Stimulated activated CD4-positive, alpha-beta T cell treated with anti-CD3 and anti-CD28 coated beads, Interleukin-1b, Interleukin-23, amount 100 ng/mL, for 48 hours (primary cell): Measurements from ENCODE around the gene AEBP2.

Experiments used
- DNase-seq: peaks from one replicate; pipeline ENCODE4 v3.0.0-alpha.2; 2020

AEBP2 gene

GRCh38 chr12:19515179-19515578, 75.9 kb downstream of the AEBP2 start:
- DNase-seq, result no peak

DNA sequence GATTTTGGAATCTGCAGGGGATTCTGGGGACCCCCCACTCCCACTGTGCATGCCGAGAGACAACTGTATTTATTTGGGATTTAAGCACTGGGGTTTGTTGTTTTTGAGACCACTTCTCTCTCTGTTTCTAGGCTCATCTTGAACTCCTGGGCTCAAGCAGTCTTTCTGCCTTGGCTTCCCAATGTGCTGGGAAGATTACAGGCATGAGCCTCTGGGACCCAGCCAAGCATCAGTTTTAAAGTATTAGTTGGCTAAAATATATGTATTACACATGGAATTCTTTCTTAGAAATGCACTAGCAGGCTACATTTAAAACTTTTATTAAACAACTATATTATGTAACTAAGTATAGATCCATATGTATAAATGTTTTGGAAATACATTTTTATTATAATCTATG, 78.3 kb downstream of the AEBP2 start:
- DNase-seq, result no peak

DNA sequence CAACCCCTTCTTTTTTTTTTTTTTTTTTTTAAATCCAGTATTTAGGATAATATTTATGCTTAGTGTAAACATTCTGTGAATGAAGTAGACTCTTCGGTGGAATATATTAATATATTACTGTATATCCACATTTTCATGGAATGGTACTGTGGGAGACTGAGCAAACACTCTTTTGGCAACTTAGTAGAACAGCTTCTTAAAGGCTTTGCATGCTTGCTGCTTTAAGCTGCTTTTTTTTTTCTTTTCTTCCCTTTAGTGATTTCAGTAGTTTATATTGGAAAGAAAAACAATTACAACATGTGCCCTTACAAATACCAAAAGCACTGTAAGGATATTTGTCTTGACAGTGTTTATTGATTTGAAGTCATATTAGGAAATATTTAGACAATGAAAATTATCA, 78.9 kb downstream of the AEBP2 start:
- no peak for DNase-seq

- DNase-seq, result no peak
These were observed 81.5 kb downstream of the AEBP2 start for GRCh38 chr12:19520646-19521415.

- DNase-seq, result no peak
These were observed 86.0 kb downstream of the AEBP2 start for GRCh38 chr12:19525274-19525673.

GRCh38 chr12:19527866-19528265, 88.6 kb downstream of the AEBP2 start:
- DNase-seq, result no peak

DNA sequence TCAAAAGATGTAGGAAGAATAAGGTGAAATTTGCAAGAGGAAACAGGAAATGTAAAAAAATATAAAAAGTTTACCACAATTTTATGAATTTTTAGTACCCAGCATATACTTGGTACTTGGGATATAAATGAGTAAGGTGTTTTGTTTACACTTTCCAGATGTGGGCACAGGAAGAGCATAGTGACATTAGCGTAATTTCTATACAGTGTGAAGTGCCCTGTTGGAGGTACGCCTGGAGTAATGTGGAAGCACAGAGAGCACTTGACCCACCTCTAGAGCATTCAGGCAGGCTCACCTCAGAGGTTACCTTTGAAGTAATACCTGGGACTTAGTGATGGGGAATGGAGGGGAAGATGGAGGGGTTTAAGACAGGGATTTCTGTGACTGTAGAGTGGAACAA, 89.5 kb downstream of the AEBP2 start:
- no peak for DNase-seq

DNA sequence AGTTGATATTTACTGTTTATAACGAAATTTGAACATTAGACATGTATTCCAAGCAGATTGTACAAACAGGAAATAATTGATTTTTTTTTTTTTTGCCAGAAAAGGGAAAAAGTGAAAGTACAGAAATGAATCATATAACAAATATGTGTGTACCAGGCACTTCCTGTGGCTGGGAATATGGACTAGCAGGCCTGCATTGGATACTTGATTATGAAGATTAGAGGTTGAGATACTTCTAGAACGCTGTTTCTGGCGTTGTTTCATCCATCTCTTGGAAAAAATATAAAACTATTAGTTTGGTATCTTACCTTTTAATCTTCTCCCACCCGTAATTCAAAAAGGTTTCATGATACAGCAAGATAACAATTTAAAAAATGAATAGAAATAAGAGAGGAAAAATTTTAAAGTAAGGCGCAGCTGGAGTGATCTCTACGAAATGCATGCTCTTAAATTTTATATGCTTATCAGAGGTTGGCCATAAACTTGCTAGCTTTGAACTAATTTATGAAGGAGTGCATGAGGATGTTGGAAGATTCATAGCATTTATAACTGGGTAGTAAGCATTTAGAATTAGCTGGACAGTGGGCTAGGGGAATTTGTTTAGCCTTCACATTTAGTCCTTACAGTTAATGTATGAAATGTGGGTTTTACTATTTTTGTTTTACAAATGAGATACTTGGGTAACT, 90.8 kb downstream of the AEBP2 start:
- no peak for DNase-seq

DNA sequence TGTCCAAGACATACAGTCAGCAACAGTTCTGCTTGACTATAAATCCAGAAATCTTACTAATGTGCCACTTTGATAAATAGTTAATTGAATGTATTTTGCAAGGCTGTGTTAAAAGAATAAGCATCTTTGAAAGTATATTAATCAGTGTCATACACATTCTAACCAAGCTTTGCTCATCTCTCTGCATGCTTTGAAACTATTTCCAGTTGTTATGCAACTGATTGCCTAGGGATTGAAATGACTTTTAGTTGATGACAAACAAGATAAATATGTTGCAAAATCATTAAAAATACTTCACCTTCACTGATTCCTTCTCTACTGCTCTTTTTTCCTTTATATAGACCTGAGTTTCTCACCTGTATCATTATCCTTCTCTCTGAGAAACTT, 91.3 kb downstream of the AEBP2 start:
- no peak for DNase-seq

DNA sequence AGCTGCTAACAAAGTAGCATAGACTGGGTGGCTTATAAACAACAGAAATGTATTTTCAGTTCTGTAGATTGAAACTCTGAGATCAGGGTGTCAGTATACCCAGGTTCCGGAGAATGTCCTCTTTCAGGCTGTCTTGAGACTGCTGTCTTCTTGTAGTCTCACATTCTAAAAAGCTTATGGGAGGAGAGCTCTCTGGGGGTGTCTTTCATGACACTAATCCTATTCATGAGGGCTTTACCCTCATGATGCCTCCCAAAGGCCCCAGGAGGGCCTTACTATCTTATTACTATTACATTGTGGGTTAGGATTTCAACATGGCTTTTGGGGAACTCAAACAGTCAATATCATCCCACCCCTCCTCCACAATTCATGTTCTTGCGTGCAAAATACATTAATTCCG, 94.3 kb downstream of the AEBP2 start:
- no peak for DNase-seq

DNA sequence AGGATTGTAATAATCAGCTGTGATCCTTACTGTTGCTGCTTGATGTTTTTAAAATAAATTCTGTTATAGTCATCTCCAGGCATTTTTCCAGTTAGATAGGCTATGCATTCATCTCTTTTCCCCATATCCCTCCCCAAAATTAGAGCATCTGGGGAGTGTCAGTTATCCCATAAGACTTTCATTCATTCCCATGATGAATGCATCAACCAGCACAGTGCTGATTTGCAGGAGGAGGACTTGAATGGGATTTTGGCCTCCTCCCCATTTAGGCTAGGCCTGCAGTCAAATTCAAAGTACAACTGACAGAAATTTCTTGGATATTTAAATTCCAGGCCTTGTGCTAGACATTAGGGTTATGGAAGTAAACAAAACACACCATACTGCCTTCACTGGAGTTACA, 99.8 kb downstream of the AEBP2 start:
- no peak for DNase-seq

DNA sequence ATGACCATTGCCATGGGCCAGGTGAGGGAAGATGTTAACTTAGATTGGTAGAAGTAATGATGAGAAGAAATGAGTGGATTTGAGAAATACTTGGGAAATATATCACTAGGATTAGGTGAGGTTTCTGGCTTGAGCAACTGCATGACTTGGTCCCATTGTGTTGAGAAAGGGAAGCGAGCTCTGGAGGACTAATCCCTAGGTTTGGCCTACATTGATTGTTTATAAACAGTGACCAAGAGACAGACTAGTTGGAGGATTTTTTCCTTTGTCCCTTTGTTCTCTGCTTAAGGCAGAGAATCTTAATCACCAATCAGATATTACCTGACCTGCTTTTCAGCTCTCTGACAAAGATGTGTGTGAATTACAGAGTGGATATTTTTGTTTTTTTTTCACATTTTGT, 100.5 kb downstream of the AEBP2 start:
- no peak for DNase-seq

- no peak for DNase-seq
These were observed 103.3 kb downstream of the AEBP2 start for GRCh38 chr12:19542606-19543005.

GRCh38 chr12:19544353-19544752, 105.1 kb downstream of the AEBP2 start:
- DNase-seq, result no peak

DNA sequence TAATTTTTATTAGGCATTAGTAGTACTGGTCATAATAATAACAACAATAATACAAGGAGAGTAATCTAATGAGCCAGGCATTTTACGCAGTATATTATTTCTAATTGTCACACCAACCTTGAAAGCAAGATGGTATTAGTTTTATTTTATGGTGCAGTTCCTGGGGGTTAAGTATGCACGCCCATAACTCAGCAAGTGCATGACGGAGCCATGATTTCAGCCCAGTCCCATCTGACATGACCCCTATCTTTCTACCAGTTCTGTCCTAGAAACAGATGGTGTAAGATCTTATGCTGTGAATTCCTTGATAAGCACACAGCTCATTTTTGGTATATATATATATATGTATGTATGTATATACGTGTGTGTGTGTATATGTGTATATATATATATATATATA, 106.0 kb downstream of the AEBP2 start:
- DNase-seq, result no peak

DNA sequence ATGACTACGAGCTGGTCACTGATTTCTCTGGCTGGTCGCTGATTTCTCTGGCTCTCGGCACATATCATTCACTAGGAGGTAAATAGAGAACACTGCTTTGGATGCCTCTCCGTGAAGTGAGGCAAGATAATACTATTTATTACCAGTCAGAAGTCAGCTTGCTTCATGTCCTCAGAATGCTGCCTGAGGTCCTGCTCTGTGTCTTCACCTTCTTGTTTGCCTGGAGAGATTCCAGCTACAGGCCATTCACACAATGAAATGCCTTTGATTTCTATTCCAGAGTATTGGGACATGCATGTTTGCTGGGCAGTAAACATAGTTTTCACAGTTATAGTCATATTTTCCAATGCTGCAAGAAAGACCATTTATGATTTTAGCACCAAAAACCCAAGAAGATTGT, 106.7 kb downstream of the AEBP2 start:
- no peak for DNase-seq

- DNase-seq, result no peak
These were observed 107.4 kb downstream of the AEBP2 start for GRCh38 chr12:19546611-19547162.

DNA sequence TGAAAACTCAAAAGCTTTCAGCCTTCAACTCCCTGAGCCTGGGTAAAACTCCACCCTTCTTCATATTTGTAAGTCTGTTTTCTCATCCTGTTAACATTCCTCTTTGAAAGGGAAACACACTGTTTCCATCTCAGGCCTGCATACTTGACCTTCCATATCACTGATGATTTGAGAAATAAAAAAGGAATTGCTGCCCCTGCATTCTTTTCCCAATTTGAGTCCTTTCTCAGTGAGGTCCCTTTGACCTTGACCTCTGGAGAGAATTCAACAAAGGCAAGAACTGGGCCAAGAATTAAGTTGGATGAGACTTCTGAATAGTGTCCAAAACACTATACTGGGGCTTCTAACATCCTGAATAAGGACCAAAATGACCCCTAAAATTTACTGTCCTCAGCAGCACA, 108.0 kb downstream of the AEBP2 start:
- DNase-seq, result no peak

- DNase-seq, result no peak
These were observed 109.5 kb downstream of the AEBP2 start for GRCh38 chr12:19548834-19549233.

DNA sequence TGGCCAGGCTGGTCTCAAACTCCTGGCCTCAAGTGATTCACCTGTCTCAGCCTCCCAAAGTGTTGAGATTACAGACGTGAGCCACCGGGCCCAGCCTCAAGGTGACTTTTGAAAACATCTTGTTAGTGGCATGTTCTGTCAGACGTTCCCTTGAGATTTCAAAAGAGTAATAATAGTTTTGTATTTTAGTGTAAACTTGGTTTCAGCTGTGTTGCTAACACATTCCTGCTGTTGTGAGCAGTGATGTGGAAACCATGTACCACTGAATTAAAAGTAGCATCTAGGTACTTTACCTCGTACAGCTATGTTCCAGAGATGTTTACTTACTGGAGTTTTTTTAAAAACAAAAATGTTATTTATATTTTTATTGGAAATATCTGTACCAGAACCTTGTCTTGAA, 111.3 kb downstream of the AEBP2 start:
- DNase-seq, result no peak

DNA sequence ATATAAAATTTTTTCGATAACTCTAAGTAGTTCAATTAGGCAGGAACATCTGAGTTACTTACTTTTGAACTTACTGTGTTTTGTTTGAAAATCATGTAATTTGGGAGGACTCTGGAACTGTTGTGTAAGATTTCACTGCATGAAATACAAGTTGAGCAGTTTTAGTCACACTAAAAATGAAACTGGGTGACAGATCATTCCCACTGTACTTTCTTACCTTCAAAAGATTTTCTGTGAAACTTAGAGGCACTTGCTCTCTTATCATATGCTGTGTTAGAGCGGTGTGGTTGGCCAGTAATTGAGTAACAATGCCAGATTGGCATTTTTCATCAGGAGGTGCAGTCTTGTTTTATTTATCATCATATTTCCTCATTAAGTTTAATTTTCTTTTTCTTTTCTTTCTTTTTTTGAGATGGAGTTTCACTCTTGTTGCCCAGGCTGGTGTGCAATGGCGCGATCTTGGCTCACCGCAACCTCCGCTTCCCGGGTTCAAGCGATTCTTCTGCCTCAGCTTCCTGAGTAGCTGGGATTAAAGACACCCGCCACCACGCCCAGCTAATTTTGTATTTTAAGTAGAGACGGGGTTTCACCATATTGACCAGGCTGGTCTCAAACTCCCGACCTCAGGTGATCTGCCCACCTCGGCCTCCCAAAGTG, 113.3 kb downstream of the AEBP2 start:
- DNase-seq, result peak; percentile 16

DNA sequence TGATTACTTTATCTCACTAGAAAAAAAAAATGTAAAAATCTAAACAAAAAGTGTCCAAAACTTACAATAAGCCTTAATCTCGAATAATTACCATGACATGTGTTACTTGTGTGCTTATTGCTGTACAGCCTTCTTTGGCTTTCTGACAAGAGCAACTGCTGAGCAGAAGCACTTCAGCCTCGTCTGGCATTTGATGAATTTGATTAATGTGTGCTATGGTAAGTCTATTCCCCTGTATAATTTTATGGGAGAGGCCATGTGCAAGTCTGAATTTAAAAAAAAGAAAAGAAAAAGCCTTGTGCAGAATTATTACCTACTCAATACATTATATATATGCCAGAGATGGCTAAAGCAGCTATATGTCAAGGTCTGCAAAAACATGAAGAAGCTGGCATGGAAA, 113.9 kb downstream of the AEBP2 start:
- DNase-seq, result no peak

GRCh38 chr12:19561411-19561961, 122.2 kb downstream of the AEBP2 start:
- no peak for DNase-seq
